Subcutaneous abdominal adipose tissue (tissue), 5 donors: ENCODE data around the gene ZRANB3.

ENCODE experiments used
- H3K27ac ChIP-seq: one replicate; pipeline ENCODE4 v1.7.0; 2013; ENCODE audit warnings: low read depth, mild to moderate bottlenecking, inconsistent platforms, low read length, moderate library complexity
- H3K27me3 ChIP-seq, 5 donors: one replicate each; pipeline ENCODE4 v1.7.0; 2013; ENCODE audit warnings: low read length in 5 of 5, inconsistent platforms in 1 of 5; ENCODE audit not compliant: control insufficient read depth in 5 of 5, insufficient read depth in 4 of 5
- H3K36me3 ChIP-seq, 5 donors: one replicate each; pipeline ENCODE4 v1.7.0; 2013; ENCODE audit warnings: low read length in 5 of 5; ENCODE audit not compliant: control insufficient read depth in 5 of 5, insufficient read depth in 5 of 5
- H3K4me1 ChIP-seq, 5 donors: one replicate each; pipeline ENCODE4 v1.7.0; 2013; ENCODE audit warnings: low read length in 5 of 5, mild to moderate bottlenecking in 3 of 5, moderate library complexity in 1 of 5; ENCODE audit not compliant: control insufficient read depth in 5 of 5, insufficient read depth in 5 of 5
- H3K4me3 ChIP-seq, 5 donors: one replicate each; pipeline ENCODE4 v1.7.0; 2013; ENCODE audit warnings: low read length in 5 of 5, low read depth in 1 of 5
- H3K9ac ChIP-seq, 5 donors: one replicate each; pipeline ENCODE4 v1.7.0; 2013; ENCODE audit warnings: low read length in 5 of 5, mild to moderate bottlenecking in 4 of 5, moderate library complexity in 3 of 5
- H3K9me3 ChIP-seq, 5 donors: one replicate each; pipeline ENCODE4 v1.7.0; 2013; ENCODE audit warnings: low read length in 5 of 5; ENCODE audit not compliant: control insufficient read depth in 5 of 5
- donor health status: healthy.
- donor health status: healthy.
- donor health status: healthy.
- donor health status: healthy.
- donor health status: healthy.

ZRANB3 gene

GRCh38 chr2:135494917-135495316, 36.1 kb downstream of the ZRANB3 start:
- H3K27me3 ChIP-seq, result no peaks in the 10 kb centered on the region
- no peaks in the 10 kb centered on the region for H3K4me1 ChIP-seq
- no peak overlapping the region for H3K4me3 ChIP-seq
- peaks cover 0 to 22% (median 0%) of the 10 kb centered on the region in 5 donors for H3K36me3 ChIP-seq
- H3K9me3 ChIP-seq, result peaks cover 0 to 9% (median 6%) of the 10 kb centered on the region in 5 donors
- no peak overlapping the region for H3K9ac ChIP-seq
- H3K27ac ChIP-seq, result no peak overlapping the region

- Histone ChIP-seq H3K27ac (no peak overlapping the region), H3K4me1 (no peaks in the 10 kb centered on the region), H3K36me3 (peaks cover 0 to 18% (median 0%) of the 10 kb centered on the region in 5 donors), H3K4me3 (no peak overlapping the region), H3K9me3 (peaks cover 0 to 9% (median 3%) of the 10 kb centered on the region in 5 donors), H3K27me3 (no peaks in the 10 kb centered on the region), H3K9ac (no peak overlapping the region)
Measured at GRCh38 chr2:135494503-135494902, 36.5 kb downstream of the ZRANB3 start.

- H3K9me3 ChIP-seq, result no peaks in the 10 kb centered on the region
- peaks cover 0 to 17% (median 0%) of the 10 kb centered on the region in 5 donors for H3K36me3 ChIP-seq
- no peaks in the 10 kb centered on the region for H3K27me3 ChIP-seq
- no peaks in the 10 kb centered on the region for H3K4me1 ChIP-seq
- no peak overlapping the region for H3K4me3 ChIP-seq
- H3K9ac ChIP-seq, result no peak overlapping the region
- H3K27ac ChIP-seq, result no peak overlapping the region
Measured at GRCh38 chr2:135490376-135490775, 40.6 kb downstream of the ZRANB3 start.

- H3K27ac ChIP-seq, result no peak overlapping the region
- H3K27me3 ChIP-seq, result no peaks in the 10 kb centered on the region
- no peak overlapping the region for H3K9ac ChIP-seq
- no peaks in the 10 kb centered on the region for H3K4me1 ChIP-seq
- H3K4me3 ChIP-seq, result no peak overlapping the region
- no peaks in the 10 kb centered on the region for H3K9me3 ChIP-seq
- H3K36me3 ChIP-seq, result peaks cover 0 to 14% (median 2%) of the 10 kb centered on the region in 5 donors
Measured at GRCh38 chr2:135485441-135485840, 45.6 kb downstream of the ZRANB3 start.

- Histone ChIP-seq H3K4me3 (no peak overlapping the region), H3K27me3 (no peaks in the 10 kb centered on the region), H3K9me3 (no peaks in the 10 kb centered on the region), H3K36me3 (no peaks in the 10 kb centered on the region), H3K4me1 (no peaks in the 10 kb centered on the region), H3K27ac (no peak overlapping the region), H3K9ac (no peak overlapping the region)
Measured at GRCh38 chr2:135475128-135475527, 55.9 kb downstream of the ZRANB3 start.

- Histone ChIP-seq H3K36me3 (no peaks in the 10 kb centered on the region), H3K4me3 (no peak overlapping the region), H3K27ac (no peak overlapping the region), H3K27me3 (no peaks in the 10 kb centered on the region), H3K9ac (no peak overlapping the region), H3K4me1 (no peaks in the 10 kb centered on the region), H3K9me3 (no peaks in the 10 kb centered on the region)
Measured at GRCh38 chr2:135473567-135473966, 57.5 kb downstream of the ZRANB3 start.

- no peaks in the 10 kb centered on the region for H3K9me3 ChIP-seq
- H3K4me1 ChIP-seq, result no peaks in the 10 kb centered on the region
- no peaks in the 10 kb centered on the region for H3K36me3 ChIP-seq
- H3K9ac ChIP-seq, result no peak overlapping the region
- H3K27ac ChIP-seq, result no peak overlapping the region
- H3K4me3 ChIP-seq, result no peak overlapping the region
- H3K27me3 ChIP-seq, result no peaks in the 10 kb centered on the region
Measured at GRCh38 chr2:135471106-135471505, 59.9 kb downstream of the ZRANB3 start.

- H3K4me1 ChIP-seq, result no peaks in the 10 kb centered on the region
- no peak overlapping the region for H3K27ac ChIP-seq
- no peak overlapping the region for H3K4me3 ChIP-seq
- H3K9me3 ChIP-seq, result peaks cover 0 to 20% (median 12%) of the 10 kb centered on the region in 5 donors
- H3K9ac ChIP-seq, result no peak overlapping the region
- no peaks in the 10 kb centered on the region for H3K27me3 ChIP-seq
- H3K36me3 ChIP-seq, result peaks cover 0 to 4% (median 0%) of the 10 kb centered on the region in 5 donors
Measured at GRCh38 chr2:135457279-135457678, 73.7 kb downstream of the ZRANB3 start.

GRCh38 chr2:135456835-135457234, 74.2 kb downstream of the ZRANB3 start:
- no peak overlapping the region for H3K4me3 ChIP-seq
- H3K9me3 ChIP-seq, result peaks cover 0 to 20% (median 12%) of the 10 kb centered on the region in 5 donors
- H3K27ac ChIP-seq, result no peak overlapping the region
- no peak overlapping the region for H3K9ac ChIP-seq
- no peaks in the 10 kb centered on the region for H3K27me3 ChIP-seq
- no peaks in the 10 kb centered on the region for H3K4me1 ChIP-seq
- peaks cover 0 to 4% (median 0%) of the 10 kb centered on the region in 5 donors for H3K36me3 ChIP-seq

GRCh38 chr2:135456431-135456830, 74.6 kb downstream of the ZRANB3 start:
- Histone ChIP-seq H3K27ac (no peak overlapping the region), H3K4me1 (no peaks in the 10 kb centered on the region), H3K27me3 (no peaks in the 10 kb centered on the region), H3K36me3 (peaks cover 0 to 4% (median 0%) of the 10 kb centered on the region in 5 donors), H3K9ac (no peak overlapping the region), H3K9me3 (peaks cover 0 to 20% (median 12%) of the 10 kb centered on the region in 5 donors), H3K4me3 (no peak overlapping the region)

GRCh38 chr2:135454608-135455007, 76.4 kb downstream of the ZRANB3 start:
- H3K9ac ChIP-seq, result no peak overlapping the region
- H3K4me1 ChIP-seq, result no peaks in the 10 kb centered on the region
- H3K27me3 ChIP-seq, result no peaks in the 10 kb centered on the region
- H3K27ac ChIP-seq, result no peak overlapping the region
- H3K9me3 ChIP-seq, result peaks cover 0 to 20% (median 12%) of the 10 kb centered on the region in 5 donors
- H3K4me3 ChIP-seq, result no peak overlapping the region
- H3K36me3 ChIP-seq, result peaks cover 0 to 4% (median 0%) of the 10 kb centered on the region in 5 donors
